Neural cell (in vitro differentiated cells): ENCODE results near the gene AHNAK. TPM values are rescaled to one million over a fixed set of nuclear protein-coding genes. Genes with fewer than 3 reads are reported as not detected.
A peak's percentile ranks its signal among the peaks of the same experiment; 100 is the strongest.

Source experiments
- H2AFZ ChIP-seq: fragments of 200-600, 300-800 bp; sonication (generic), shearing (Covaris generic); 2 replicates; pipeline ENCODE4 v1.6.0; 2014; ENCODE audit warnings: low read depth, mild to moderate bottlenecking, antibody characterized with exemption, low read length, moderate library complexity
- H3F3A ChIP-seq: fragments of 200-600 bp; shearing (Covaris generic); 2 replicates; pipeline ENCODE4 v1.6.1; 2016; ENCODE audit warnings: mild to moderate bottlenecking, moderate library complexity, mixed read lengths, antibody characterized with exemption, low read length; ENCODE audit not compliant: insufficient read depth, poor library complexity, severe bottlenecking
- H3K27ac ChIP-seq: fragments of 200-600, 300-800 bp; sonication (generic), shearing (Covaris generic); 2 replicates; pipeline ENCODE4 v1.5.1; 2014; ENCODE audit warnings: mild to moderate bottlenecking, low read length, moderate library complexity
- H3K27me3 ChIP-seq: fragments of 300-800, 200-600 bp; sonication (generic), shearing (Covaris generic); 2 replicates; pipeline ENCODE4 v1.6.0; 2014; ENCODE audit warnings: mild to moderate bottlenecking, low read depth, low read length, moderate library complexity; ENCODE audit not compliant: insufficient read depth
- H3K36me3 ChIP-seq: fragments of 300-800, 200-600 bp; sonication (generic), shearing (Covaris generic); 2 replicates; pipeline ENCODE4 v1.5.1; 2014; ENCODE audit warnings: mild to moderate bottlenecking, antibody characterized with exemption, low read length, moderate library complexity; ENCODE audit not compliant: insufficient read depth
- H3K4me2 ChIP-seq: fragments of 300-800, 200-600 bp; sonication (generic), shearing (Covaris generic); 2 replicates; pipeline ENCODE4 v1.6.0; 2014; ENCODE audit warnings: mild to moderate bottlenecking, low read length
- H3K4me3 ChIP-seq: fragments of 300-800, 200-600 bp; sonication (generic), shearing (Covaris generic); 2 replicates; pipeline ENCODE4 v1.5.1; 2014; ENCODE audit warnings: mild to moderate bottlenecking, low read length, moderate library complexity
- H3K79me2 ChIP-seq: fragments of 200-600 bp; shearing (Covaris generic); replicated peaks from 2 replicates; pipeline ENCODE4 v1.6.0; 2014; ENCODE audit warnings: mild to moderate bottlenecking, low read length, moderate library complexity; ENCODE audit not compliant: insufficient read depth
- H3K9ac ChIP-seq: fragments of 300-800, 200-600 bp; sonication (generic), shearing (Covaris generic); 2 replicates; pipeline ENCODE4 v1.6.1; 2016; ENCODE audit warnings: mild to moderate bottlenecking, low read length, mixed read lengths
- H3K9me2 ChIP-seq: fragments of 200-600 bp; shearing (Covaris generic); 2 replicates; pipeline ENCODE4 v1.6.1; 2016; ENCODE audit warnings: mild to moderate bottlenecking, low read length, mixed read lengths; ENCODE audit not compliant: insufficient read depth
- H3K9me3 ChIP-seq: fragments of 200-600, 300-800 bp; sonication (generic), shearing (Covaris generic); 2 replicates; pipeline ENCODE4 v1.6.1; 2016; ENCODE audit warnings: mild to moderate bottlenecking, mixed run types, low read length, moderate library complexity, mixed read lengths
- H4K20me1 ChIP-seq: fragments of 200-600 bp; shearing (Covaris generic); 2 replicates; pipeline ENCODE4 v1.6.1; 2016; ENCODE audit warnings: mild to moderate bottlenecking, mixed run types; ENCODE audit not compliant: insufficient read depth
- CTCF ChIP-seq: fragments of 450-650 bp; IDR thresholded peaks from 2 replicates; pipeline ENCODE4 v1.5.1; 2014; ENCODE audit warnings: antibody characterized with exemption, mild to moderate bottlenecking, moderate library complexity; ENCODE audit not compliant: poor library complexity, severe bottlenecking
- EP300 ChIP-seq: fragments of 450-650 bp; conservative IDR thresholded peaks from 2 replicates; pipeline ENCODE4 v1.6.1; 2014; ENCODE audit warnings: antibody characterized with exemption, mild to moderate bottlenecking, moderate library complexity; ENCODE audit not compliant: poor library complexity, severe bottlenecking
- EZH2 ChIP-seq: fragments of 200-600, 300-800 bp; shearing (Covaris generic), sonication (generic); IDR thresholded peaks from 2 replicates; pipeline ENCODE4 v1.6.1; 2014; ENCODE audit warnings: antibody characterized with exemption, low read length, borderline replicate concordance, mild to moderate bottlenecking; ENCODE audit not compliant: insufficient read depth, poor library complexity, severe bottlenecking
- MXI1 ChIP-seq: fragments of 450-650 bp; conservative IDR thresholded peaks from 2 replicates; pipeline ENCODE4 v1.6.1; 2014; ENCODE audit warnings: antibody characterized with exemption, mild to moderate bottlenecking; ENCODE audit not compliant: poor library complexity, severe bottlenecking
- POLR2AphosphoS5 ChIP-seq: IDR thresholded peaks from 2 replicates; pipeline ENCODE4 v1.6.1; 2012
- RAD21 ChIP-seq: fragments of 450-650 bp; conservative IDR thresholded peaks from 2 replicates; pipeline ENCODE4 v1.6.1; 2014; ENCODE audit warnings: antibody characterized with exemption, mild to moderate bottlenecking, moderate library complexity
- SMC3 ChIP-seq: fragments of 450-650 bp; conservative IDR thresholded peaks from 2 replicates; pipeline ENCODE4 v1.6.1; 2014; ENCODE audit warnings: antibody characterized with exemption, mild to moderate bottlenecking, moderate library complexity; ENCODE audit not compliant: poor library complexity
- TAF1 ChIP-seq: IDR thresholded peaks from 2 replicates; pipeline ENCODE4 v1.6.1; 2012; ENCODE audit warnings: low read depth
- polyA plus RNA-seq: library from polyadenylated mRNA; depleted of rRNA; stranded (reverse); fragments of >200 nt; gene quantifications from 2 replicates; pipeline ENCODE4 v1.2.3, GENCODE V29; 2014
- TF ChIP-seq, protein P1 (sequence below): IDR thresholded peaks from 2 replicates; pipeline ENCODE4 v1.6.1; 2012; ENCODE audit warnings: borderline replicate concordance

AHNAK gene
- polyA plus RNA-seq, 1 donor from 2014 or later = 0.11 TPM

- Histone ChIP-seq H3F3A (no peaks in the 10 kb centered on the region), H3K79me2 (no peaks in the 10 kb centered on the region), H4K20me1 (no peaks in the 10 kb centered on the region), H3K9me2 (no peaks in the 10 kb centered on the region), H3K4me3 (no peak overlapping the region), H3K9ac (no peak overlapping the region), H3K36me3 (no peaks in the 10 kb centered on the region), H3K27ac (no peak overlapping the region), H2AFZ (no peak overlapping the region), H3K4me2 (no peak overlapping the region), H3K9me3 (no peaks in the 10 kb centered on the region), H3K27me3 (no peaks in the 10 kb centered on the region)
- TF ChIP-seq TAF1 (no peak), SMC3 (no peak), MXI1 (no peak), RAD21 (no peak), EZH2 (no peak), EP300 (no peak), POLR2AphosphoS5 (no peak), CTCF (no peak)
- TF ChIP-seq, protein P1, sequence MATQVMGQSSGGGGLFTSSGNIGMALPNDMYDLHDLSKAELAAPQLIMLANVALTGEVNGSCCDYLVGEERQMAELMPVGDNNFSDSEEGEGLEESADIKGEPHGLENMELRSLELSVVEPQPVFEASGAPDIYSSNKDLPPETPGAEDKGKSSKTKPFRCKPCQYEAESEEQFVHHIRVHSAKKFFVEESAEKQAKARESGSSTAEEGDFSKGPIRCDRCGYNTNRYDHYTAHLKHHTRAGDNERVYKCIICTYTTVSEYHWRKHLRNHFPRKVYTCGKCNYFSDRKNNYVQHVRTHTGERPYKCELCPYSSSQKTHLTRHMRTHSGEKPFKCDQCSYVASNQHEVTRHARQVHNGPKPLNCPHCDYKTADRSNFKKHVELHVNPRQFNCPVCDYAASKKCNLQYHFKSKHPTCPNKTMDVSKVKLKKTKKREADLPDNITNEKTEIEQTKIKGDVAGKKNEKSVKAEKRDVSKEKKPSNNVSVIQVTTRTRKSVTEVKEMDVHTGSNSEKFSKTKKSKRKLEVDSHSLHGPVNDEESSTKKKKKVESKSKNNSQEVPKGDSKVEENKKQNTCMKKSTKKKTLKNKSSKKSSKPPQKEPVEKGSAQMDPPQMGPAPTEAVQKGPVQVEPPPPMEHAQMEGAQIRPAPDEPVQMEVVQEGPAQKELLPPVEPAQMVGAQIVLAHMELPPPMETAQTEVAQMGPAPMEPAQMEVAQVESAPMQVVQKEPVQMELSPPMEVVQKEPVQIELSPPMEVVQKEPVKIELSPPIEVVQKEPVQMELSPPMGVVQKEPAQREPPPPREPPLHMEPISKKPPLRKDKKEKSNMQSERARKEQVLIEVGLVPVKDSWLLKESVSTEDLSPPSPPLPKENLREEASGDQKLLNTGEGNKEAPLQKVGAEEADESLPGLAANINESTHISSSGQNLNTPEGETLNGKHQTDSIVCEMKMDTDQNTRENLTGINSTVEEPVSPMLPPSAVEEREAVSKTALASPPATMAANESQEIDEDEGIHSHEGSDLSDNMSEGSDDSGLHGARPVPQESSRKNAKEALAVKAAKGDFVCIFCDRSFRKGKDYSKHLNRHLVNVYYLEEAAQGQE = no peak
These were observed 8.0 kb upstream of the AHNAK start for GRCh38 chr11:62554387-62555167.

DNA sequence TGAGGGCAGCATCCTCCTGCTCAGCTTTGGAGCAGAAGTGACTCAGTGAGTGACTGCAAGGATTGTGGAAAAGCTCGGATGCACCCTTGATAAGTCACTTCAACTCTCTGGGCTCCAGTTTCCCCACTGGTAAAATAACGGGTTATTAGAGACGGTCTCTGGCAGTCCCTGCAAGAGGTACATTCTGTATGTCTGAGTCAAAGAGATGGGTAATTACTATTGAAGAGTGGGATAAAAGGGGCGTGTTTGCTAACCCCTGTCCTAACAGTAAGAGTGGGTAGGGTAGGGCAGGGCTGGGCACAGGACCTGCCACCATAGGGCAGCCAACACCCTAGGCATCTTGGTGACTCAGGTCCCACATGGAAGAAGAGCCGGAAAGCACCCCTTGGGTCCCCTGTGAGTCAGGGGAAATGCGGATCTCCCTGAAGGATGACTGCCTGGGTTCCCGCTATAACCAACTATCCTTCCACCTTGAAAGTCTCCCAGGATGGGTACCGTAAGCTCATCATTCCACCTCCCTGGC is 7.3 kb upstream of the AHNAK start:
- Histone ChIP-seq H3K27me3 (no peaks in the 10 kb centered on the region), H3K36me3 (no peaks in the 10 kb centered on the region), H2AFZ (no peak overlapping the region), H3K4me2 (no peak overlapping the region), H3F3A (no peaks in the 10 kb centered on the region), H3K79me2 (no peaks in the 10 kb centered on the region), H3K9me2 (no peaks in the 10 kb centered on the region), H3K9me3 (no peaks in the 10 kb centered on the region), H4K20me1 (no peaks in the 10 kb centered on the region), H3K27ac (no peak overlapping the region), H3K4me3 (peak overlapping the region; percentile 25), H3K9ac (no peak overlapping the region)
- no peak for TF ChIP-seq RAD21
- no peak for TF ChIP-seq TAF1
- no peak for TF ChIP-seq EZH2
- TF ChIP-seq CTCF = no peak
- TF ChIP-seq POLR2AphosphoS5 = no peak
- TF ChIP-seq, protein P1 = no peak
- TF ChIP-seq SMC3 = no peak
